Measurements from ENCODE around the gene SLC27A4. TPM values are rescaled to one million over a fixed set of nuclear protein-coding genes. Genes with fewer than 3 reads are reported as not detected.

SLC27A4 gene
- total and polyA plus RNA-seq, 2 of the 13 experiments (the other 11 are each of a cell fraction or from before 2014, with no cell fraction given): 10.6 to 18.8 TPM

DNA sequence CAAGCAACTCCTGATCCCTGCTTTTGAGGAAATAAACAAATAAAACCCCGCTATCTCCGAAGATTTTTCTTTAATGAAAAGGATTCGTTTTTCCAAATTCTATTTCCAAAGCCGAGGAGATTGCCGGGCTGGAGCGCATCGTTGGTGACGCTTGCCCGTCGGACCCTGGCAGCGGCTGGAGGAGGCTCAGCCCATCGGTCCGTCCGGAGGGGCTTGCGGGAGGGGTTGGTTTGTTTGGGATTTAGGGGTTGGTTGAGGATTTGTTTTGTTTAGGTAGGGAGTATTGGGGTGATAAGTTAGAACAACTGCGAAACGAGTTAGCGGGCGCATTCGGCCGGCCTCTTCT is 51.6 kb downstream of the SLC27A4 start:
- H3K9ac ChIP-seq (ENCODE audit: insufficient read depth, low read depth, low read length): no peak overlapping the region
- H3K4me1 ChIP-seq (ENCODE audit: insufficient read depth, low read length): peaks cover 16% of the 10 kb centered on the region
- no peaks in the 10 kb centered on the region for H3K9me3 ChIP-seq (ENCODE audit: low read length)
- H2AFZ ChIP-seq (ENCODE audit: low read length): no peak overlapping the region
- H3K4me3 ChIP-seq (replicated peaks in 1 of 3; ENCODE audit: insufficient read depth in 1 of 3, low read depth in 2 of 3, low read length in 3 of 3): no peak overlapping the region
- intact Hi-C loops (cut with micrococcal nuclease; ENCODE audit: unreplicated experiment): no loop called here
- in situ Hi-C loops (cut with HindIII; ENCODE audit: extremely low pct_ligation_motif_present, low pct_unique_long_range_greater_than_20kb): no loop called here
- no TSS peak for BruUV-seq (replicated peaks)
- H3K27ac ChIP-seq (ENCODE audit: extremely low read length, insufficient read depth, low read length): no peak overlapping the region
- peaks cover 14 to 34% of the 10 kb centered on the region in 2 experiments for H3K36me3 ChIP-seq (replicated peaks in 1 of 2; ENCODE audit: control insufficient read depth in 1 of 2, insufficient read depth in 2 of 2, low read length in 2 of 2)
- H3K79me2 ChIP-seq (ENCODE audit: insufficient read depth, low read length): no peaks in the 10 kb centered on the region
- no peak for ATAC-seq
- H3K4me2 ChIP-seq (ENCODE audit: low read depth, low read length): no peak overlapping the region
- no peak for TF ChIP-seq THAP9 (CRISPR knock-in tag; IDR thresholded peaks at IDR 0.05; ENCODE audit: borderline replicate concordance)
- TF ChIP-seq ZBTB7A (CRISPR knock-in tag; IDR thresholded peaks at IDR 0.05): no peak
- TF ChIP-seq USF2 (IDR thresholded peaks at IDR 0.05; ENCODE audit: low read depth, low read length): no peak
- TF ChIP-seq USF2 (CRISPR knock-in tag; IDR thresholded peaks at IDR 0.05; ENCODE audit: borderline replicate concordance): no peak
- no peak for TF ChIP-seq ZNF501 (CRISPR knock-in tag; IDR thresholded peaks at IDR 0.05)
- no peak for TF ChIP-seq TSC22D2 (CRISPR knock-in tag; IDR thresholded peaks at IDR 0.05; ENCODE audit: borderline replicate concordance)
- no peak for TF ChIP-seq KLF15 (CRISPR knock-in tag; IDR thresholded peaks at IDR 0.05; ENCODE audit: borderline replicate concordance)
- no peak for TF ChIP-seq SIX4 (CRISPR knock-in tag; IDR thresholded peaks at IDR 0.05)
- TF ChIP-seq ATAD3A (CRISPR knock-in tag; IDR thresholded peaks at IDR 0.05): no peak
- TF ChIP-seq, protein P1, sequence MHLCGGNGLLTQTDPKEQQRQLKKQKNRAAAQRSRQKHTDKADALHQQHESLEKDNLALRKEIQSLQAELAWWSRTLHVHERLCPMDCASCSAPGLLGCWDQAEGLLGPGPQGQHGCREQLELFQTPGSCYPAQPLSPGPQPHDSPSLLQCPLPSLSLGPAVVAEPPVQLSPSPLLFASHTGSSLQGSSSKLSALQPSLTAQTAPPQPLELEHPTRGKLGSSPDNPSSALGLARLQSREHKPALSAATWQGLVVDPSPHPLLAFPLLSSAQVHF (CRISPR knock-in tag; IDR thresholded peaks at IDR 0.05): no peak
- TF ChIP-seq, protein P2, sequence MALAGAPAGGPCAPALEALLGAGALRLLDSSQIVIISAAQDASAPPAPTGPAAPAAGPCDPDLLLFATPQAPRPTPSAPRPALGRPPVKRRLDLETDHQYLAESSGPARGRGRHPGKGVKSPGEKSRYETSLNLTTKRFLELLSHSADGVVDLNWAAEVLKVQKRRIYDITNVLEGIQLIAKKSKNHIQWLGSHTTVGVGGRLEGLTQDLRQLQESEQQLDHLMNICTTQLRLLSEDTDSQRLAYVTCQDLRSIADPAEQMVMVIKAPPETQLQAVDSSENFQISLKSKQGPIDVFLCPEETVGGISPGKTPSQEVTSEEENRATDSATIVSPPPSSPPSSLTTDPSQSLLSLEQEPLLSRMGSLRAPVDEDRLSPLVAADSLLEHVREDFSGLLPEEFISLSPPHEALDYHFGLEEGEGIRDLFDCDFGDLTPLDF (CRISPR knock-in tag; IDR thresholded peaks at IDR 0.05): no peak
- TF ChIP-seq ZNF558 (CRISPR knock-in tag; IDR thresholded peaks at IDR 0.05; ENCODE audit: borderline replicate concordance): no peak
- no peak for TF ChIP-seq TCF7 (IDR thresholded peaks at IDR 0.05; ENCODE audit: low read depth)
- CTCF ChIA-PET (ENCODE audit: low intra/inter-chr PET ratio, low total read pairs): no interaction called here
- FAIRE-seq: no peak
- POLR2A ChIA-PET: no interaction called here
- no peak for DNase-seq (ENCODE audit: low spot score)
- peaks cover 2% of the 10 kb centered on the region in 2 experiments; a peak in 1 of 5 replicates for H3K27me3 ChIP-seq (ENCODE audit: control insufficient read depth in 1 of 2, insufficient read depth in 2 of 2, low read length in 2 of 2)
- WGBS (ENCODE audit: low lambda C conversion rate): 98% methylated on average over 21 of the region's 21 CpGs
- H4K20me1 ChIP-seq (ENCODE audit: insufficient read depth, low read length): no peaks in the 10 kb centered on the region
